Chondrocyte (in vitro differentiated cells): Measurements from ENCODE around the gene CCDC188. TPM values are rescaled to one million over a fixed set of nuclear protein-coding genes. Genes with fewer than 3 reads are reported as not detected.

Experiments
- DNase-seq: peaks from one replicate; pipeline ENCODE4 v3.0.0; 2021; ENCODE audit warnings: mixed read lengths, low spot score
- H3K27ac Mint-ChIP-seq: one replicate; pipeline ENCODE4 v1.8.0; 2021; ENCODE audit warnings: mild to moderate bottlenecking, moderate library complexity, mixed read lengths; ENCODE audit not compliant: unreplicated experiment
- H3K27me3 Mint-ChIP-seq: 2 replicates; pipeline ENCODE4 v1.8.0; 2021; ENCODE audit warnings: low read depth, mixed read lengths
- H3K36me3 Mint-ChIP-seq: 2 replicates; pipeline ENCODE4 v1.8.0; 2021; ENCODE audit warnings: low read depth, mixed read lengths
- H3K4me1 Mint-ChIP-seq: 2 replicates; pipeline ENCODE4 v1.8.0; 2021; ENCODE audit warnings: low read depth, mild to moderate bottlenecking, mixed read lengths
- H3K4me3 Mint-ChIP-seq: one replicate; pipeline ENCODE4 v1.8.0; 2021; ENCODE audit warnings: mild to moderate bottlenecking, moderate library complexity, mixed read lengths; ENCODE audit not compliant: unreplicated experiment
- H3K9me3 Mint-ChIP-seq: 2 replicates; pipeline ENCODE4 v1.8.0; 2021; ENCODE audit warnings: low read depth, mixed read lengths
- total RNA-seq: library from RNA; stranded (reverse); gene quantifications from 3 replicates; pipeline ENCODE4 v1.2.1, GENCODE V29; 2021
- TF ChIP-seq, protein P1 (sequence below): fragments of 200-600 bp; sonication (generic); IDR thresholded peaks from 2 replicates; pipeline ENCODE4 v1.5.0; 2021; ENCODE audit warnings: antibody characterized with exemption, mild to moderate bottlenecking, moderate library complexity

Gene CCDC188
- total RNA-seq, 1 donor from 2014 or later, result 5.3 TPM

GRCh38 chr22:20127869-20128618 lies 22.8 kb downstream of the CCDC188 start:
- Mint-ChIP-seq H3K4me3 (no peak overlapping the region), H3K4me1 (peaks cover 7% of the 10 kb centered on the region), H3K27ac (peak overlapping the region; percentile 59), H3K27me3 (no peaks in the 10 kb centered on the region), H3K36me3 (peaks cover 13% of the 10 kb centered on the region), H3K9me3 (no peaks in the 10 kb centered on the region)
- TF ChIP-seq, protein P1, sequence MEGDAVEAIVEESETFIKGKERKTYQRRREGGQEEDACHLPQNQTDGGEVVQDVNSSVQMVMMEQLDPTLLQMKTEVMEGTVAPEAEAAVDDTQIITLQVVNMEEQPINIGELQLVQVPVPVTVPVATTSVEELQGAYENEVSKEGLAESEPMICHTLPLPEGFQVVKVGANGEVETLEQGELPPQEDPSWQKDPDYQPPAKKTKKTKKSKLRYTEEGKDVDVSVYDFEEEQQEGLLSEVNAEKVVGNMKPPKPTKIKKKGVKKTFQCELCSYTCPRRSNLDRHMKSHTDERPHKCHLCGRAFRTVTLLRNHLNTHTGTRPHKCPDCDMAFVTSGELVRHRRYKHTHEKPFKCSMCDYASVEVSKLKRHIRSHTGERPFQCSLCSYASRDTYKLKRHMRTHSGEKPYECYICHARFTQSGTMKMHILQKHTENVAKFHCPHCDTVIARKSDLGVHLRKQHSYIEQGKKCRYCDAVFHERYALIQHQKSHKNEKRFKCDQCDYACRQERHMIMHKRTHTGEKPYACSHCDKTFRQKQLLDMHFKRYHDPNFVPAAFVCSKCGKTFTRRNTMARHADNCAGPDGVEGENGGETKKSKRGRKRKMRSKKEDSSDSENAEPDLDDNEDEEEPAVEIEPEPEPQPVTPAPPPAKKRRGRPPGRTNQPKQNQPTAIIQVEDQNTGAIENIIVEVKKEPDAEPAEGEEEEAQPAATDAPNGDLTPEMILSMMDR, result no peak
- no peak for DNase-seq

- Mint-ChIP-seq H3K4me3 (no peak overlapping the region), H3K36me3 (peaks cover 13% of the 10 kb centered on the region), H3K27ac (no peak overlapping the region), H3K27me3 (no peaks in the 10 kb centered on the region), H3K9me3 (no peaks in the 10 kb centered on the region), H3K4me1 (peaks cover under 1% of the 10 kb centered on the region)
- TF ChIP-seq, protein P1, result no peak
- no peak for DNase-seq
Observed at GRCh38 chr22:20127318-20127868, 23.5 kb downstream of the CCDC188 start.

DNA sequence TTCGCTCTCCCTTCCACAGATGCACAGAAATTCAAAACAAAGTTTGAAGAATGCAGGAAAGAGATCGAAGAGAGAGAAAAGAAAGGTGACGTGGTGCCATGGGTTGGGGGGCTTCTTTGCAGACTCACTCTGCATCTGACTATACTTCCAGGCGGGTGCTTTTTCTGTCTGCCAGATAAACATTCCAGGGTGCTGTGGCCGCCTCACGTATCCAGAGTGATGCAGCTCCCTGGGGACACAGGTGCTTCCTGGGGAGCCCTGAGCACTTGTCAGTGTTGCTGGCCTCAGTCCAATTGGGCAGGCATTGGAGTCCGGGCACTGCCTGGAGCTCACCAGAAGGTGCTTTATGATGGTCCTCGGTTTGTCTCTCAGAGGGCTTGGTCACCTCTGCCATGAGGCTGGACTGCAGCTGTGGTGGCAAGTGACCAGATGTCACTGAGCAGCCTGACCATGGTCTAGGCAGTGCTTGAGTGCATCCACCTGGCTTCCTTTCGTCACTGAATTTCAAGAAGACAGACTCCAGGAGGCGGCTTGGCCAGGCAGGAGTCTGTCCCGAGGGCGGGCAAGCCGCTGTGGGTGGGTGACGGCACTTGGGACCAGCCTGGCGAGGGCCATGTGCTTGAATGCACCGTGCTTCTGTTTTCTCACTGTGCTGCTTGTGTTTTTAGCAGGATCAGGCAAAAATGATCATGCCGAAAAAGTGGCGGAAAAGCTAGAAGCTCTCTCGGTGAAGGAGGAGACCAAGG lies 24.4 kb downstream of the CCDC188 start:
- H3K9me3 Mint-ChIP-seq, result no peaks in the 10 kb centered on the region
- no peaks in the 10 kb centered on the region for H3K4me1 Mint-ChIP-seq
- peaks cover 16% of the 10 kb centered on the region for H3K36me3 Mint-ChIP-seq
- no peak overlapping the region for H3K4me3 Mint-ChIP-seq
- no peak overlapping the region for H3K27ac Mint-ChIP-seq
- DNase-seq, result no peak
- TF ChIP-seq, protein P1, result no peak
- H3K27me3 Mint-ChIP-seq, result no peaks in the 10 kb centered on the region

DNA sequence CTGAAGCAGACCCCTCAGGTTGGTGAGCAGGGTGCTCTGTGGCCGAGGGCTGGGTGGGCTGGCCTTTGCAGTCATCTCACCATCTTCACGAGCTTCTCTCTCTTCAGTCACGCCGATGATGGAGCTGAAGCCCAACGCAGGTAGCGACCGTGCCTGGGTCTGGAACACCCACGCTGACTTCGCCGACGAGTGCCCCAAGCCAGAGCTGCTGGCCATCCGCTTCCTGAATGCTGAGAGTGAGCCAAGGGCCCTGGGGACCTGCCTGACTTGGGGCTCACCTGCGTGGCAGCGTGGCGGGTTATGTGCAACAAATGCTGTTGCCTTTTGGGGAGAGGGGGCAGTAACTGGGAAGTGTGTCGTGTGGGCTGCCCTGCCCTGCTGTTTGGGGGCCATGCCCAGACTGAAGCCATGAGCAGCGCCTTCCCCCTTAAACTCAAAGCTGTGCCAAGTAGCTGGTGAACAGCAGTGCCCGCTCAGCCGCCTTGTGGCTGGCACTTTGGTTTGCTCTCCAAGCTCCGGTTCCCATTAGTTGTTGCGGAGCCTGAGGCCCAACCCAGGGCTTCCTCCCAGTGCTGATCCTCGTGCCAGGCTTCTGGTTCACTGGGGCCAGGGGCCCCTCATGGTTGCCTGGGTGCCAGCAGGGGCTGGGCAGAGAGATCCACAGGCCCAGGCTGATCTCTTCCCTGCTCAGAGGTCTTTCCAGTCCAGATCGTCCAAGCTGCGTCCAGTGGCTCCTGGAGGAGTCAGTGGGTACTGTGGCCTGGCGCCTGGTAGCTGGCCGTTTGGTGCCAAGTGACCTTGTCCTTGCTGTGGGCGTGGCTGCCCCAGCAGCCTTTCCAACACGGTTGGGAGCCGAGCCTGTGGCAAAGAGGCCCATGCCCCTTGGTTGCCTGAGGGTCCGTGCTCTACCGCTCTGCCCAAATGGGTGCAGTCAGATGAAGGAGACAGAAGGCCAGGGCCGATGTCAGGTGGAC lies 25.4 kb downstream of the CCDC188 start:
- Mint-ChIP-seq H3K9me3 (no peaks in the 10 kb centered on the region), H3K4me3 (no peak overlapping the region), H3K36me3 (peaks cover 16% of the 10 kb centered on the region), H3K27ac (peak overlapping the region; percentile 22), H3K4me1 (no peaks in the 10 kb centered on the region), H3K27me3 (no peaks in the 10 kb centered on the region)
- TF ChIP-seq, protein P1, result no peak
- DNase-seq, result no peak
